ENCODE data around the gene HNRNPU. TPM values are rescaled to one million over a fixed set of nuclear protein-coding genes. Genes with fewer than 3 reads are reported as not detected.

Gene HNRNPU
- total RNA-seq, 5 donors from 2014 or later (not counting 1 experiment from before 2014, with no cell fraction given), result 302 to 498 (median 321) TPM

DNA sequence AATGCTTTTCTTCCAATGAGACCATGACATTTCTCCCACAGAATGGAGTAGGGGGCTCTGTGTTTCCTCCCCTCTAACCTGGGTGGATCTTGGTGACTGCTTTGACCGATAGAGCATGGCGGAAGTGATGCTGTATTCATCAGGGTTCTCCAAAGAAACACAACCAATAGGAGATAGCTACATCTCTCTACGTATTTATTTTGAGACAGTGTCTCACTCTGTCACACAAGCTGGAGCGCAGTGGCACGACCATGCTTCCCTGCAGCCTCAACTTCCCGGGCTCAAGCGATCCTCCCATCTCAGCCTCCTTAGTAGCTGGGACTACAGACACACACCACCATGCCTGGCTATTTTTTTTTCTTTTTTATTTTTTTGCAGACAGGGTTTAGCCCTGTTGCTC lies 29.5 kb upstream of the HNRNPU start:
- ChIA-PET CTCF (interaction anchor here in 1 of 2 donors (0.7 kb wide), 1 partner anchor 148 kb away, joined by 3 read pairs; no protein-coding TSS in a partner anchor), POLR2A (interaction anchor here in 1 of 2 donors (0.6 kb wide), 1 partner anchor 59 kb away, joined by 3 read pairs; no protein-coding TSS in a partner anchor)
- WGBS (ENCODE audit: insufficient coverage), result 93% methylated on average over 6 of the region's 7 CpGs
- Histone ChIP-seq H3K4me1 (ENCODE audit: control insufficient read depth in 1 of 2, extremely low read depth in 1 of 2, insufficient read depth in 2 of 2, low read length in 2 of 2) (no peaks in the 10 kb centered on the region), H3K4me3 (ENCODE audit: control insufficient read depth in 1 of 2, extremely low read depth in 1 of 2, low read length in 1 of 2) (no peak overlapping the region), H3K27ac (ENCODE audit: low read length) (no peak overlapping the region), H3K36me3 (ENCODE audit: control insufficient read depth in 2 of 2, extremely low read depth in 1 of 2, insufficient read depth in 1 of 2, low read length in 1 of 2) (no peaks in the 10 kb centered on the region), H3K27me3 (replicated peaks in 1 of 2; ENCODE audit: control insufficient read depth in 2 of 2, extremely low read depth in 1 of 2, insufficient read depth in 2 of 2, low read length in 1 of 2) (no peaks in the 10 kb centered on the region), H3K9me3 (no peaks in the 10 kb centered on the region)
- Mint-ChIP-seq H3K4me1 (no peaks in the 10 kb centered on the region), H3K9me3 (no peaks in the 10 kb centered on the region), H3K4me3 (no peak overlapping the region), H3K27me3 (peaks cover 0 to 1% of the 10 kb centered on the region in 2 donors), H3K36me3 (no peaks in the 10 kb centered on the region), H3K27ac (no peak overlapping the region)
- DNase-seq (no peak), ATAC-seq (replicated peaks in 1 of 4) (no peak)

DNA sequence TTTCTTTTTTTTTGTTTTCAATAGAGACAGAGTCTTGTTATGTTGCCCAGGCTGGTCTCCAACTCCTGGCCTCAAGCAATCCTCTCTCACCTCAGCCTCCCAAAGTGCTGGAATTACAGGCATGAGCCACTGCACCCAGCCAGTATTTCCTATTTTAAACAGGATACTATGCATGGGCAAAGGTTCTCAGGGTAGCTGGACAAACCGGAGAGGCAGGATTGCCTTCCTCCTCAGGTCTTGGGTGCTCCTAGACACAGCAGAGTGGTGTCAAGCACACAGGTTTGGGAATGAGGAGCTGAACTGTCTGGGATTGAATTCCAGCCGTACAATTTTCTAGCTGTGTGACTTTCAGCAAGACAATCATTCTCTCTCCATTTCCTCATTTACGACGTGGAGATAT lies 22.9 kb upstream of the HNRNPU start:
- CTCF ChIA-PET, result no interaction called here
- H3K36me3 ChIP-seq (ENCODE audit: control insufficient read depth in 2 of 2, extremely low read depth in 1 of 2, insufficient read depth in 1 of 2, low read length in 1 of 2), result no peaks in the 10 kb centered on the region
- Mint-ChIP-seq H3K27me3 (no peaks in the 10 kb centered on the region), H3K27ac (no peak overlapping the region), H3K36me3 (no peaks in the 10 kb centered on the region), H3K4me3 (no peak overlapping the region), H3K4me1 (no peaks in the 10 kb centered on the region), H3K9me3 (no peaks in the 10 kb centered on the region)
- DNase-seq (no peak), ATAC-seq (replicated peaks in 1 of 4) (no peak)
- 86% methylated on average over 1 of the region's 4 CpGs for WGBS (ENCODE audit: insufficient coverage)
- POLR2A ChIA-PET, result interaction anchor here in 1 of 2 donors (0.7 kb wide), 1 partner anchor 57 kb away, joined by 7 read pairs; no protein-coding TSS in a partner anchor
- H3K27me3 ChIP-seq (replicated peaks in 1 of 2; ENCODE audit: control insufficient read depth in 2 of 2, extremely low read depth in 1 of 2, insufficient read depth in 2 of 2, low read length in 1 of 2), result no peaks in the 10 kb centered on the region
- no peaks in the 10 kb centered on the region for H3K9me3 ChIP-seq
- H3K4me3 ChIP-seq (ENCODE audit: control insufficient read depth in 1 of 2, extremely low read depth in 1 of 2, low read length in 1 of 2), result no peak overlapping the region
- no peaks in the 10 kb centered on the region for H3K4me1 ChIP-seq (ENCODE audit: control insufficient read depth in 1 of 2, extremely low read depth in 1 of 2, insufficient read depth in 2 of 2, low read length in 2 of 2)
- H3K27ac ChIP-seq (ENCODE audit: low read length), result no peak overlapping the region

DNA sequence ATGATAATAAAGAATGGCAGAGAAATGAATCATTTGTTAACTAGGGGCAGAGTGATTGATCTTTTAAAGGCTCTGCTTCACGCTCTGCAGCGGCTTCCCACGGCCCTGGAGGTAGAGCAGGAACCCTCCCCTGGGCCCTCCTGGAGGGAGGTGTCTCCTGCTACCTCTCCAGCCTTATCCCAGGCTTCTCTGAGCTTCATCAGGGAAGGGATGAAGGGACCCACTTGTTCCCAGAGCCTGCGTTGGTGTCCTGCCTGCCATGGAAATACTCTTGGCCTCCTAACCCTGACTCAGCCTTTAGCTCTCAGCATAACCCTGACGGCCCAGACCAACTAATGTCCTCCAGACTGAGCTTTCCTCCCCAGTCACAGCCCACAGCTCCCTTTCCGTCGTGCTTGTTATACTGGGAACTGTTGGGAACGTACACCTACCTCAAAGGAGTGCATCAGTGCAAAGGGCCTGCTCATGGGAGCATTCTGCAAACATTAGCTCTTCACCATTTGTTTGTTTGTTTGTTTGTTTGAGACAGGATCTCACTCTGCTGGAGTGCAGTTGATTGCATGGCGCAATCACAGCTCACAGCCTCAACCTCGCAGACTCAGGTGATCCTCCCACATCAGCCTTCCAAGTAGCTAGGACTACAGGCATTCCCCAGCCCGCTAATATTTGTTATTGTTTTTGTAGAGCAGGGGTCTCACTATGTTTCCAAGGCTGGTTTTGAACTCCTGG lies 17.4 kb upstream of the HNRNPU start:
- H3K4me3 Mint-ChIP-seq, result no peak overlapping the region
- DNase-seq (no peak), ATAC-seq (replicated peaks in 1 of 4) (no peak)
- WGBS (ENCODE audit: insufficient coverage), result no CpG with 5 or more reads among the region's 11 CpGs
- Histone ChIP-seq H3K27me3 (replicated peaks in 1 of 2; ENCODE audit: control insufficient read depth in 2 of 2, extremely low read depth in 1 of 2, insufficient read depth in 2 of 2, low read length in 1 of 2) (no peaks in the 10 kb centered on the region), H3K4me3 (ENCODE audit: control insufficient read depth in 1 of 2, extremely low read depth in 1 of 2, low read length in 1 of 2) (no peak overlapping the region), H3K4me1 (ENCODE audit: control insufficient read depth in 1 of 2, extremely low read depth in 1 of 2, insufficient read depth in 2 of 2, low read length in 2 of 2) (no peaks in the 10 kb centered on the region), H3K9me3 (no peaks in the 10 kb centered on the region), H3K36me3 (ENCODE audit: control insufficient read depth in 2 of 2, extremely low read depth in 1 of 2, insufficient read depth in 1 of 2, low read length in 1 of 2) (no peaks in the 10 kb centered on the region), H3K27ac (ENCODE audit: low read length) (no peak overlapping the region)
- H3K27me3 Mint-ChIP-seq, result no peaks in the 10 kb centered on the region
- no peak overlapping the region for H3K27ac Mint-ChIP-seq
- H3K9me3 Mint-ChIP-seq, result no peaks in the 10 kb centered on the region
- ChIA-PET POLR2A (interaction anchor here in 1 of 2 donors (0.6 to 0.7 kb wide), 2 partner anchors 263 to 1493 kb away, joined by 4 to 7 read pairs; no protein-coding TSS in a partner anchor), CTCF (interaction anchor here (0.6 to 0.7 kb wide), 2 partner anchors 50 to 1676 kb away, joined by 3 read pairs; no protein-coding TSS in a partner anchor)
- H3K4me1 Mint-ChIP-seq, result no peaks in the 10 kb centered on the region
- H3K36me3 Mint-ChIP-seq, result no peaks in the 10 kb centered on the region

DNA sequence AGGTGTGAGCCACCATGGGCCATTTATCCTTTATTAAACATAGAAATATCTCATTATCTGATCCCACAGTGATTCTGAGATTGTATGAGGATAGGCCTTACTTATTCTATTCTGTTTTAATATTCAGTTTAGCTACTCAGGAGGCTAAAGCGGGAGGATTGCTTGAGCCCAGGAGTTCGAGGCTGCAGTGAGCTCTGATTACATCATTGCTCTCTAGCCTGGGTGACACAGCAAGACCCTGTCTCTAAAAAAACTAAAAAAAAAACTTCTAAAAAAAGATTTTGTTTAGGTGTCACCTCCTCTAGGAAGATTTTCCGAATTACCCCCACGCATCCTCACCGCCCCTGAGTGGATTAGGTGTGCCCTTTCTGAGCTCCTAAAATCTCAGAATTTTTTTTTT lies 14.3 kb upstream of the HNRNPU start:
- no CpG with 5 or more reads among the region's 5 CpGs for WGBS (ENCODE audit: insufficient coverage)
- H3K36me3 Mint-ChIP-seq, result no peaks in the 10 kb centered on the region
- H3K27me3 Mint-ChIP-seq, result no peaks in the 10 kb centered on the region
- Histone ChIP-seq H3K4me1 (ENCODE audit: control insufficient read depth in 1 of 2, extremely low read depth in 1 of 2, insufficient read depth in 2 of 2, low read length in 2 of 2) (no peaks in the 10 kb centered on the region), H3K9me3 (no peaks in the 10 kb centered on the region), H3K27me3 (replicated peaks in 1 of 2; ENCODE audit: control insufficient read depth in 2 of 2, extremely low read depth in 1 of 2, insufficient read depth in 2 of 2, low read length in 1 of 2) (no peaks in the 10 kb centered on the region), H3K36me3 (ENCODE audit: control insufficient read depth in 2 of 2, extremely low read depth in 1 of 2, insufficient read depth in 1 of 2, low read length in 1 of 2) (no peaks in the 10 kb centered on the region), H3K4me3 (ENCODE audit: control insufficient read depth in 1 of 2, extremely low read depth in 1 of 2, low read length in 1 of 2) (no peak overlapping the region), H3K27ac (ENCODE audit: low read length) (no peak overlapping the region)
- H3K27ac Mint-ChIP-seq, result no peak overlapping the region
- H3K9me3 Mint-ChIP-seq, result no peaks in the 10 kb centered on the region
- ATAC-seq (replicated peaks in 1 of 4) (no peak), DNase-seq (no peak)
- CTCF ChIA-PET, result interaction anchor here (0.6 to 1.1 kb wide), 5 partner anchors 13 to 227 kb away, joined by 3 to 6 read pairs (median 3); no protein-coding TSS in a partner anchor
- no peaks in the 10 kb centered on the region for H3K4me1 Mint-ChIP-seq
- H3K4me3 Mint-ChIP-seq, result no peak overlapping the region
- POLR2A ChIA-PET, result no interaction called here

DNA sequence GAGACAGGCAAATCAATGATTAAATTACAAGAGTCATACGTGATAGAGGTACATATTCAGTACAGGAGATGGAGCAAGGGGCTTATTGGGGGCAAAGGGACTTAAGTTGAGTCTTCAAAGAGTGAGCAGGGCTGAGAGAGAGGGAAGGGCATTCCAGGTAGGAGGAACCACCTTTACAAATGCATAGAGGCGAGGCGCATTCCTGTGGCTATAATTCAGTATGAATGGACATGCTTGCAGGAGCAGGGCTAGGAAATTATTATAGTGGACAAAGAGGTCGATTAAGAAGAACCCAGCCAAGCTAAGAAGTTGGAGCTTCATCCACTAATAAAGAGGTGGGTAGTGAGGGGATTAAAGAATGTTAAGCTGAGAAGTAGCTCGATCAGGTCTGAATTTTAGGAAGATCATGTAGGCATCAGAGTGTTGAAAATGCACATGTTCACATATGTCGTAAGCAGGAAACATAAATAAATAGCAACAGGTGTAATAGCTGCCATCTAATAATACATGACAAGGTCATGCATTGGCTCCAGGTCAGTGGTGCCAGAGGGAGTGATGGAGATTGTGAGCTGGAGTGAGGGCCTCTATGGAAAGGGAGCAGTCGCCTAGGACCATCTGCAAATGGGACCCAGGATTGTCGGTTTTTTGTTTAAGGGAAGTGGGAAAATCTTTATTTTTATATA lies 12.0 kb upstream of the HNRNPU start:
- no peaks in the 10 kb centered on the region for H3K9me3 Mint-ChIP-seq
- POLR2A ChIA-PET, result no interaction called here

DNA sequence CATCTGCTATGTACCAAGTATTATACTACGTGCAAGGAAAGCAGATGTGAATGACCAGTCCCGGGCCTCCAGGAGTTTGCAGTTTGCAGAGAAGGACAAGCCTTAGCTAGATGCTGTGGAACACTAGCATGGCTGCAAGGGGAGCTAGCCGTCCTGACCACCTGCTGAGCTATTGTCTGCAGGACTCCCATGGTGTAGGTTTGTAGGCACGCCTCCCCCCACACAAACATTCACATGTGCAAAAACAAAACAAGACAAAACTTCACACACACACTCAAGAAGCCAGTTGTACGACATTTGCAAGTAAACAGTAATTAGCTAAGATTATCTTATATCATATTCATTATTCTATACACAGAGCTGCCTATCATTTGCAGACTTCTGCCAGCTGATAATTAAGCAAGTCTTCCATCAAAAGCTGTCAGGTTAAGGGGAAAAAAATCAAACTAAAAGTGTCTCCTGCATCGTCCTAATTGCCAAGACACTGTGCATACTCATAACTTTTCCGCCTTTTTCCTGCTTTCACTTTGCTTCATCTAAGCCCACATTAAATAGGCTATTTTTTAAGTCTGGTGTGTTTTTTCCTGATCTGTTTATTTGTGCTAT lies 10.7 kb upstream of the HNRNPU start:
- Histone ChIP-seq H3K9me3 (no peaks in the 10 kb centered on the region), H3K4me1 (ENCODE audit: control insufficient read depth in 1 of 2, extremely low read depth in 1 of 2, insufficient read depth in 2 of 2, low read length in 2 of 2) (no peaks in the 10 kb centered on the region), H3K27me3 (replicated peaks in 1 of 2; ENCODE audit: control insufficient read depth in 2 of 2, extremely low read depth in 1 of 2, insufficient read depth in 2 of 2, low read length in 1 of 2) (no peaks in the 10 kb centered on the region), H3K36me3 (ENCODE audit: control insufficient read depth in 2 of 2, extremely low read depth in 1 of 2, insufficient read depth in 1 of 2, low read length in 1 of 2) (no peaks in the 10 kb centered on the region), H3K4me3 (ENCODE audit: control insufficient read depth in 1 of 2, extremely low read depth in 1 of 2, low read length in 1 of 2) (no peak overlapping the region), H3K27ac (ENCODE audit: low read length) (no peak overlapping the region)
- Mint-ChIP-seq H3K27ac (no peak overlapping the region), H3K4me3 (no peak overlapping the region), H3K4me1 (no peaks in the 10 kb centered on the region), H3K36me3 (no peaks in the 10 kb centered on the region), H3K9me3 (no peaks in the 10 kb centered on the region), H3K27me3 (no peaks in the 10 kb centered on the region)
- ATAC-seq (replicated peaks in 1 of 4) (no peak), DNase-seq (no peak)
- ChIA-PET POLR2A (interaction anchor here in 1 of 2 donors (0.7 kb wide), 1 partner anchor 11 kb away, joined by 3 read pairs; no protein-coding TSS in a partner anchor), CTCF (no interaction called here)
- WGBS (ENCODE audit: insufficient coverage), result 83% methylated on average over 1 of the region's 7 CpGs

More for the DNA sequence above, 12.0 kb upstream of the HNRNPU start:
- H3K27ac ChIP-seq (ENCODE audit: low read length), result no peak overlapping the region
- no peak for ATAC-seq (replicated peaks in 1 of 4)
- no peaks in the 10 kb centered on the region for H3K4me1 Mint-ChIP-seq
- H3K27ac Mint-ChIP-seq, result no peak overlapping the region
- no peaks in the 10 kb centered on the region for H3K36me3 ChIP-seq (ENCODE audit: control insufficient read depth in 2 of 2, extremely low read depth in 1 of 2, insufficient read depth in 1 of 2, low read length in 1 of 2)
- H3K36me3 Mint-ChIP-seq, result no peaks in the 10 kb centered on the region
- no peak overlapping the region for H3K4me3 ChIP-seq (ENCODE audit: control insufficient read depth in 1 of 2, extremely low read depth in 1 of 2, low read length in 1 of 2)
- no peaks in the 10 kb centered on the region for H3K27me3 ChIP-seq (replicated peaks in 1 of 2; ENCODE audit: control insufficient read depth in 2 of 2, extremely low read depth in 1 of 2, insufficient read depth in 2 of 2, low read length in 1 of 2)
- CTCF ChIA-PET, result interaction anchor here in 1 of 2 donors (0.8 to 1.1 kb wide), 2 partner anchors 10 to 75 kb away, joined by 3 to 4 read pairs; no protein-coding TSS in a partner anchor
- no peaks in the 10 kb centered on the region for H3K4me1 ChIP-seq (ENCODE audit: control insufficient read depth in 1 of 2, extremely low read depth in 1 of 2, insufficient read depth in 2 of 2, low read length in 2 of 2)
- no peaks in the 10 kb centered on the region for H3K27me3 Mint-ChIP-seq
- H3K4me3 Mint-ChIP-seq, result no peak overlapping the region
- no peaks in the 10 kb centered on the region for H3K9me3 ChIP-seq
- 83% methylated on average over 3 of the region's 8 CpGs for WGBS (ENCODE audit: insufficient coverage)
- no peak for DNase-seq
